WTC11 (cell line): ENCODE measurements around the gene TIAM2.

Experiments
- ATF6 ChIP-seq: sonication (generic); formaldehyde crosslinking; IDR thresholded peaks from 2 replicates; pipeline ENCODE4 v1.8.1; 2023; ENCODE audit warnings: mild to moderate bottlenecking, missing genetic modification reagents
- CREB1 ChIP-seq: sonication (generic); formaldehyde crosslinking; IDR thresholded peaks from 2 replicates; pipeline ENCODE4 v1.8.0; 2023; ENCODE audit warnings: mild to moderate bottlenecking, missing genetic modification reagents
- CTCF ChIP-seq: fragments of 200-600 bp; IDR thresholded peaks from 2 replicates; pipeline ENCODE4 v1.8.0; 2022; ENCODE audit warnings: antibody characterized with exemption
- E2F4 ChIP-seq: sonication (generic); formaldehyde crosslinking; IDR thresholded peaks from 2 replicates; pipeline ENCODE4 v1.8.1; 2022; ENCODE audit warnings: low read depth, mild to moderate bottlenecking, moderate library complexity, missing genetic modification reagents, borderline replicate concordance
- ERG ChIP-seq: fragments of 250-450 bp; sonication (Bioruptor Pico); IDR thresholded peaks from 2 replicates; pipeline ENCODE4 v1.8.0; 2021; ENCODE audit warnings: mild to moderate bottlenecking
- MYBL2 ChIP-seq: sonication (generic); formaldehyde crosslinking; IDR thresholded peaks from 2 replicates; pipeline ENCODE4 v1.8.1; 2023; ENCODE audit warnings: mild to moderate bottlenecking, moderate library complexity, missing genetic modification reagents
- NFE2L1 ChIP-seq: sonication (generic); formaldehyde crosslinking; IDR thresholded peaks from 2 replicates; pipeline ENCODE4 v1.8.1; 2023; ENCODE audit warnings: missing genetic modification reagents
- NFYB ChIP-seq: sonication (generic); formaldehyde crosslinking; conservative IDR thresholded peaks from 2 replicates; pipeline ENCODE4 v1.8.0; 2022; ENCODE audit warnings: low read depth, missing genetic modification reagents
- SMAD3 ChIP-seq: sonication (generic); formaldehyde crosslinking; IDR thresholded peaks from 2 replicates; pipeline ENCODE4 v1.8.0; 2022; ENCODE audit warnings: missing genetic modification reagents, mild to moderate bottlenecking, borderline replicate concordance
- SP1 ChIP-seq: sonication (generic); formaldehyde crosslinking; conservative IDR thresholded peaks from 2 replicates; pipeline ENCODE4 v1.8.1; 2022; ENCODE audit warnings: missing genetic modification reagents
- USF2 ChIP-seq: sonication (generic); formaldehyde crosslinking; IDR thresholded peaks from 2 replicates; pipeline ENCODE4 v1.8.1; 2023; ENCODE audit warnings: mild to moderate bottlenecking, missing genetic modification reagents, moderate library complexity
- ZNF671 ChIP-seq: fragments of 250-450 bp; sonication (Bioruptor Pico); IDR thresholded peaks from 2 replicates; pipeline ENCODE4 v1.8.0; 2021; ENCODE audit warnings: mild to moderate bottlenecking

- TF ChIP-seq MYBL2 (CRISPR knock-in tag), result no peak
- TF ChIP-seq NFYB (CRISPR knock-in tag), result no peak
- no peak for TF ChIP-seq ZNF671 (CRISPR knock-in tag)
- no peak for TF ChIP-seq E2F4 (CRISPR knock-in tag)
- TF ChIP-seq CTCF, result no peak
- TF ChIP-seq NFE2L1 (CRISPR knock-in tag), result no peak
- no peak for TF ChIP-seq USF2
- no peak for TF ChIP-seq ERG
- no peak for TF ChIP-seq SMAD3 (CRISPR knock-in tag)
- no peak for TF ChIP-seq ATF6 (CRISPR knock-in tag)
- no peak for TF ChIP-seq CREB1 (CRISPR knock-in tag)
- TF ChIP-seq SP1 (CRISPR knock-in tag), result no peak
Measured at GRCh38 chr6:155270561-155271091, 275.5 kb downstream of the TIAM2 start.
